ENCODE measurements around the gene CYP26C1. TPM values are rescaled to one million over a fixed set of nuclear protein-coding genes. Genes with fewer than 3 reads are reported as not detected.

The CYP26C1 gene
- total RNA-seq, 1 donor from 2014 or later, result 0.06 TPM

DNA sequence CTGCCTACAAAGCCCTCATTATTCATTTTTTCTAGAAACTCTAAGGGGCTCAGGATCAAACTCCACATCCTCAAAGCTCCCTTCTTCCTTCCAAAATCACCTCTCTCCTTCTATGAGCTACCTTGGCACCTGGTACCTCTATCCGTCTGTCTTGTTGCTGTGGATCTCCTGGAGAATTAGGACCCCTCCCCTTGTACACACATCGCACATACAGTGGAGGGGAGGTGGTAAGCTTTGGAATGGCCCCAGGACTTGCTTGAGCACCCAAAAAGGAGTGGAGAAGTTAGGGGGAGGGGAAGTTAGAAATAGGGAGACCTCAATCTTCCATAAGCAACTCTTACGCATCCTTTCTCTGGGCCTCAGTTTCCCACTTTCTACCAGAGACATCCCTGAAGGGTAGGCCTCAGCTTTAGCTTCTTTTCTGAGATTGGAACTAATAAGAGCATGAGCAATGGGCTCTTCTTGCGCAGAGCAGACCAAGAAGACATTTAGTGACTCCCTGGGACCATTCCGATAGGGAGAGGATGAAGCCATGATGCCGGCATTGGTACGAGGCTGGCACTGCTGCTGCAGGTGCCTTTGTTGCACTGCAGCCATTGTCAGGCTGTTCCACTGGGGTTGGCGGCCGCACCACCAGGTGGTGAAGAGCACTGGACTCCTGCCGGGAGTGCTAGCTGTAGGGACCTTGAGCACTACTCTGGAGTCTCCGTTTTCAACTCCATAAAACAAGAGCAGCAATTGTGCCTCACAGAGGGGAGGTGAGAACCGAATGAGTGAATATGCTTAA, 4.5 kb downstream of the CYP26C1 start:
- DNase-seq (ENCODE audit: low spot score), result peak; percentile 3

DNA sequence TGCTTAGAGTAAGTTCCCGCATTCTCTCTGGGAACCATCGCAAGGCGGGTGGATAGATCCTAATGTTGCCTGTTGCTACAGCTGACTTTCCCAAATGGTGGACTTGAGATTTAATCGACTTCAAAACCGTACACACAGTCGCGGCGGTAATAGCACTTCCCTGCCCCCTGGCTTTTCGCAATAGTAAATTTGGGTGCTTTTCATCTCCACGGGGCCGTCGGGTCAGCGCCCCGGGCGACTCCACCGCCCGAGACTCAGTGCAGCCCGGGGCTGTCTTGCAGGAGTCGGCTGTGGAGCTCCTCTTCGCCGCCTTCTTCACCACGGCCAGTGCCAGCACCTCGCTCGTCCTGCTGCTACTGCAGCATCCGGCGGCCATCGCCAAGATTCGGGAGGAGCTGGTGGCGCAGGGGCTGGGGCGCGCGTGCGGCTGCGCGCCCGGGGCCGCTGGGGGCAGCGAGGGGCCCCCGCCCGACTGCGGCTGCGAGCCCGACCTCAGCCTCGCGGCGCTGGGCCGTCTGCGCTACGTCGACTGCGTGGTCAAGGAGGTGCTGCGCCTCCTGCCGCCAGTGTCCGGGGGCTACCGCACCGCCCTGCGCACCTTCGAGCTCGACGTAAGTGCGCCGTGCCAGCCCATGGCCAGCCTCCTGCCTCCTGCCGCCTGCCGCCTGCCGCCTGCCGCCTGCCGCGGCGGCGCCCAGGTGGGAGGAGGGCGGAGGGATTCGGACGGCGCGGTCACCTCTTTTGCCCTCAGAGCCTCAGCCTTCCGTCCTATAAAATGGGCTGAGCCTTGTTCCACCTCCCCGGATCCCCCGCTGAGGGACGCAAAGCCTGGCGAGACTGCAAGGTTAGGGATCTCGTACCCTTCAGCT, 5.3 kb downstream of the CYP26C1 start:
- DNase-seq (ENCODE audit: low spot score), result peak; percentile 5

DNA sequence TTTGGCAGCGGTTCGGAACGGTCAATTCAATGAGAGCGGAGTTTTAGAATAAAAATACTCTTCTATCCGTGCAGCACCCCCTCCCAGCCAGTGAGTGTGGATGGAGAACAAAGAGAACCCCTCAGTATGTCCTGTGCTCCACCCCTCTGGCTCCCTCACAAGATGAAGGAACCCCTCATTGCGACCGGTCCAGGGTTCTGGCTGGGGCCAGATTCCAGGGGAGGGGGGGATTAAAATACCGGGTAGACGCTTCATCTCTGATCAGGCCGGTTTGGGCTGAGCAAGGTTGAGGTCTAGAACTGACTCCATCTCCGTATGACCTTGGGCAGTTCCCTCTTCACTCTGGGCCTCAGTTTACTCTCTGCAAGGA, 5.9 kb downstream of the CYP26C1 start:
- DNase-seq (ENCODE audit: low spot score), result peak; percentile 8

DNA sequence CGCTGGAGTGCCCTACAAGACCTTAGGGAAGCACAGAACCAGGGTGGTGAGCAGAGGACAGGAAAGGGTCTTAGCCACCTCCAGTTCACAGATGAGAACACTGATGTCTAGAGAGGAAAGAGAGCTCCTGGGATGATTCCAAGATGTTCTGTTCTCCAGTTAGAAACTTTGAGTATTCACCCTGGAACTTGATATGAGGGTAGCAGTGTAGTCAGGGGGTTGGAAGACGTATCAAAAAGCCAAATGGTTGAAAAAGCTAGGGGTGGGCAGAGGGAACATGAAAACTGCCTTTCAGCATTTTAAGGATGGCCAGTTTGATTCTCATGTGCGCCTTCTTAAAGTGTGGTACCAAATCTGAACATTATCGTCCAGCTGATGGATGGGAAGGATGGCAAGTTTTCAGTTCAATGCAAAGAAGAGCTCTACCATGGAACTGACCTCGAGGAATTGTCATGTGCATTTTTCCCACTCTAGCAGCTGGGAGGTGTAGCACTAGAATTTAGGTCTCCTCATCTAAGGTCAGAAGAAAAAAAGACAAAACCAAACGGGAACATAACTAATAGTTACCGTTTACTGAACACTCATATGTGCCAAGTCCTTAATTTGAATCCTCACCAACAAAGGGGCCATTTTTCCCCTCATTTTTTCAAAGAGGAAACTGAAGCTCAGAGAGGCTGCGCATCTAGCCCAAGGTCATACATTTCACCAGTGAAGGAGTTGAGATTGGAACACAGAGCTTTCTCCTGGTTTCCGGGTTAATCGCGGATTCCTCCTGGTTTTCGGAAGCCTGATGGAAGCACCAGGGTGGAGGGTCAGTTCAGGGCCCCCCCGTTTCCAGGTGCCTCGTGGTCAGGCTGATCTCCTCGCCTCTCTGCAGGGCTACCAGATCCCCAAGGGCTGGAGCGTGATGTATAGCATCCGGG, 7.1 kb downstream of the CYP26C1 start:
- DNase-seq (ENCODE audit: low spot score), result peak; percentile 4

DNA sequence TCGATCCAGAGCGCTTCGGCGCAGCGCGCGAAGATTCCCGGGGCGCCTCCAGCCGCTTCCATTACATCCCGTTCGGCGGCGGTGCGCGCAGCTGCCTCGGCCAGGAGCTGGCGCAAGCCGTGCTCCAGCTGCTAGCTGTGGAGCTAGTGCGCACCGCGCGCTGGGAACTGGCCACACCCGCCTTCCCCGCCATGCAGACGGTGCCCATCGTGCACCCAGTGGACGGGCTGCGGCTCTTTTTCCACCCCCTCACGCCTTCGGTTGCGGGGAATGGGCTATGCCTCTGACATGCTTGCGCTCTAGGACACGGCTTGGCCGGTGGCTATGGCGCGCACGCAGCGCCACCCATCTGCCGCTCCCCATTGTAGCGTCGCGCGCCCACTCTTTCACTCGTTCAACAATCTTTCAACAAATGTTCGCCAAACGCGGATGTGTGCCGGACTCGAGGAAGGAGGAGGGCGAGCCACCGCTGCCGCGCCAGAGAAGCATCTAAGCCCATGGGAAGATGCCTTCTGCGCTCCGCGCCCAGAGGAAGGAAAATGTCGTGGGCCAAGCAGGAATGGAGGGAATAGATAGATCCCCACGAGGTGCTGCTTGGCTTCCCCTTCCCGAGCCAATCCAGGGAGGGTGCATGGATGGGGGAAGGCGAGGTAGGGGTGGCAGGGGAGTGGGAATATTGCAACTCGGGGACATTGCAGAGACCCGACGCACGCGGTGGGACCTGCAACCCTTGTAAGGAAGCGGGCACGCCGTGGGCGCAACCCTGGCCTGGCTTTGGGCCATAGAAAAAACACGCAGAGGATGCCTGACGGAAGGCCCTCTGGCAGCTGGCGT, 8.0 kb downstream of the CYP26C1 start:
- DNase-seq (ENCODE audit: low spot score), result peak; percentile 8

DNA sequence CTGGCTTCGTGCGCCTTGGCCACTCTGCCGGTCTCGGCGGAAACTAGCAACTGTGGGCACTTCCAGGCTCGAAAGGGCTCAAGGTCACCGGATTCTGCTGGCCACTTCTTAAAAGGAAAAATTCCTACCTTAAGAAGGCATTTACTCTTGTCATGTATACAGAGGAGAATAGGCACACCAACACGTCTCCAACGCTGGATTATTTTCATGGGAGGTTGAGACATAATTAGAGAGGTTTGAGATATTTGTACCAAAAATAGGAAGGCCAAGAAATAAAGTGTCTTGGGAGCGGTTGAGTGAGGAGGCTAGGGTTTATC, 8.6 kb downstream of the CYP26C1 start:
- no peak for DNase-seq (ENCODE audit: low spot score)

DNA sequence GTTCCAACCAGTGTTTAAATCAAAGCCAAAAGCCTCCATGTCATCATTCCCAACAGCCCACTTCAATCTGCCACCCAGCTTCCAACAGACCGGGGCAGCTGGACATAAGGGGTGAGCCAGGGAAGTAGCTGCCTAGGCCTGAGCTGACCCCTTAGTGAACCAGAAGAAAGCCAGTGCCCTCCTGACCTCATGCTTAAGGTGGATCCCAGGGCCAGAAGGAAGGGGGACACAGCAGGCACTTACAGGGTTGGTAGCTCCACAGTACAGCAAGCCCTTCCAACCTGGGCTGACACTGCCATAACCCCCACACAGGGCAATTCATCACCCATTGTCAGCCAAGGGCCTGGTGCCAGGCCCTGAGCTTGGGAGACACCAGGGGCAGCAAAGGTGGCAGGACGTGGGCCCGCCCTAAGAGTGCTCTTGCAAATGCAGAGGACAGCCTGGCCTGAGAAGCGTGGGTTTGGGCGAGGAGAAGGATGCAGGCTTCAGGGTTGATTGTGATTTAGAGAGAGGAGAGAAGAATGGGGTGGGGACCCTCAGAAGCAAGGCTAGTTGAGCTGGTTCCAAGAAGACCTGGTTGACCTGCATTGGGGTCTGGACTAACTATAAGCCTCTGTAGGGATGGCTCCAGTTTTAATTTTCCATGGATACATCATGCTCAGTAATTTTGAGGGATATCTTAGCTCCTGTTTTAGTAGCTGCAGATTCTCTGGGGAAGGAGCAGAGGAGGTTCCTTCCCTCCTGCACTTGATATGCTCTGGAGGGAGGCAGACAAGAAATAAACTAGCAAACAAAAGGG, 10.0 kb downstream of the CYP26C1 start:
- peak; percentile 8 for DNase-seq (ENCODE audit: low spot score)

DNA sequence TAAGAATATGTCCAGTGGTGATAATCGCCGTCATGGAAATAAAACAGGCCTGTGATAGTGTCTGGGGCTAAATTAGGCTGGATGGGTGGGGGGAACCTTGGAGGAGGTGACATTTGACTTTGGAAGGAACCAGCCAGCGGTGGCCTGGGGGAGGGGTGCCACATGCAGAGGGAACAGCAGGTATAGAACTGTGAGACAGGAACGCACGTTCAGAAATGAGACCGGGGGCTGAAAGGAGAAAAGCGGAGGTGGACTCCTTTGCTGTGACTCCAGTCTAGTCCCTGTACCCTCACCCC, 10.5 kb downstream of the CYP26C1 start:
- peak; percentile 5 for DNase-seq (ENCODE audit: low spot score)

DNA sequence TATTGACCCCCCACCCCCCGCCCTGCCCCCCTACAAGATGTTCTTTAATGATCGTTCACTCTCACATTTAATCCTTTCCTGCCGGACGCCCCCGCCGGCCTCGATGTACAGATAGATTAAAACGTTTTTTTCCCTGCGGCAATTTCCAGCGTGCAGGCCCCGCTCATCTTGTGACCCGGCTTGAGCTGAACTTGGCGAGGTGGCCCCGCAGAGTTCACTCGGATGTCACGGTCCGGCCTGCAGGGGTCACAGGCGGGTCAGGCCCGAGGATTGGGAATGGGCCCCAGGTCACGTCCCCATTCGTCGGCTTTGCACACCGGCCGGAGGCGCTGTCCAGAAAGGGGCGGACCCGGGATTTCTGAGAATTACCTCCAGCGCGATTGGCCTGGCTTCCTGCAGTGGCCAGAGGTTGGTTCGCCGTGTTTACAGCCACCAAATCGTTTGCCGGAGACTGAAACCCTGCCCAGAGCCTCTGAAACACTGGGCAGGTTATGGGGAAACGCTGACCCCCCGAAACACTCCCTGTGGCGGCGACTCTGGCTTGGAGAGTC, 11.2 kb downstream of the CYP26C1 start:
- peak; percentile 10 for DNase-seq (ENCODE audit: low spot score)

DNA sequence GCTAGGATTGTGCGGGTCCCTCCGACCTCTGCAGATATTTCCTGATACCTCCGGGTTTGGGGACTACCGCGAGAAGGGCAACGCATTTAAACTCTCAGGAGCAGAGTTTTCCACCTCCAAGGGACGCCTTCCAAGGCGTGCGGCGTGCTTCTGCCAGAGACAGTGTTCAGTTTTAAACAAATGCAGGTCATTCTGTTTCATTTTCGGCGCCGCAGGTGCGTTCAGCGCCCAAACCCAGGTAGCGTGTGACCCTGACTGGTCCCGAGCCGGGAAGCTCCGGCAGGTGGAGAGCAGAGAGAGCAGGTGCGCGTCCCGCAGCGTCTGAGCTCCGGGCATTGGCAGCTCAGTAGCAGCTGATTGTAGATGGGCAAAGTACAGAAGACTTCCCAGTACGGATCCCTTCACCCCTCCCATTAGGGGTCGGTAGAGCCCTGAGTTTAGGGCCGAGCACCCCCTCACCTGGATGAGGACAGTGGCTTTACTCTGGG, 11.7 kb downstream of the CYP26C1 start:
- DNase-seq (ENCODE audit: low spot score), result no peak

DNA sequence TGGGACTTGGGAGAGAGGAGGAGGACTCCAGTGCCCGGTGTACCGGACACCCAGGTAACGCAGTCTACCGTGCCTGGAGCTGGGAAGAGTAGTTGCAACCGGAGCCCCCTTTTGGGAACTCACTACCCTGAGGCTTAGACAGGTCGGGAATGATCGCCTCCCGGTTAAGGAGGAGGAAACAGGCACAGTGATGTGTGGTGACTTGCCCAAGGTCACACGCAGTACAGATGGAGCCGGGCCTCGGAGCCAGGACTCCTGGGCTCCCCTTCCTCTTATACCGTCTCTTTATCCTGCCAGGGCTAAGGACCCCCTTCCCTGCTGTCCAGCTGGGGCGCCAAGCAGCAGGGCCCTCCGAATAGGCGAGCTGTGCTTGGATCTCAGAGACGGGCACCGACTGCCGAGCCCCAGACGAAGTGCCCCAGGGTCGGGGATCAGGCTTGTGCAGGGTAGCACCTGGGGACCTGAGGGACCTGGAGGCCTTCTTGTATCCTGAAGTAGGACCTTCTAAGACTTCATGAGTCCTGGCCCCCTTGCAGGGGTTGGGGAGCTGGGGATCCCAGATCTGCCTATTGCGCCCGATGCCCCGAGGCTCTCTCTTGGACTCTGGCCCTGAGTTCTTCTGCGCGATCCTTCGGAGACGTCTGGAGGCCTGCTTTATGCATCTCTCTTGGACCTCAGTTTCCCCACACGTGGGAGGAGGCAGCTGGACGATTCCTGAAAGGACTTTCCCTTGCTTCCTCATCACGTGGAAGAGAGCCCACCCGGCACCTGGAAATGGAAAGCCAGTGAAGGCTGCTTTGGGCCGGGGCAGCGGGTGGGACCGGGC, 12.3 kb downstream of the CYP26C1 start:
- DNase-seq (ENCODE audit: low spot score), result peak; percentile 9

DNA sequence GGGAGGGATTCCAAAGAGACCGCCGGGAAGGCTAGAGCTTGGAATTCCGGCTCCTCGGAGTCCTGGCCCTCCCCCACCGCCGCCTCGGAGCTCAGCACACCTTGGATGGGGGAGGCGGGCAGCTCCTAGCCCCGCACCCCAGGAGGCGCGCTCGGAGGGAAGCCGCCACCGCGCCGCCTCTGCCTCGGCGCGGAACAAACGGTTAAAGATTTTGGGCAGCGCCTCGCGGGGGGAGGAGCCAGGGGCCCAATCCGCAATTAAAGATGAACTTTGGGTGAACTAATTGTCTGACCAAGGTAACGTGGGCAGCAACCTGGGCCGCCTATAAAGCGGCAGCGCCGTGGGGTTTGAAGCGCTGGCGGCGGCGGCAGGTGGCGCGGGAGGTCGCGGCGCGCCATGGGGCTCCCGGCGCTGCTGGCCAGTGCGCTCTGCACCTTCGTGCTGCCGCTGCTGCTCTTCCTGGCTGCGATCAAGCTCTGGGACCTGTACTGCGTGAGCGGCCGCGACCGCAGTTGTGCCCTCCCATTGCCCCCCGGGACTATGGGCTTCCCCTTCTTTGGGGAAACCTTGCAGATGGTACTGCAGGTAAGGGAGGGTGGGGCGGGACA, 13.0 kb downstream of the CYP26C1 start, which contains the start of gene CYP26A1:
TSS of gene CYP26A1 (plus strand) at position 355 of the 608 bp plus-strand sequence. CDS start at position 397, 42 bp downstream.
- DNase-seq (ENCODE audit: low spot score), result peak; percentile 8

DNA sequence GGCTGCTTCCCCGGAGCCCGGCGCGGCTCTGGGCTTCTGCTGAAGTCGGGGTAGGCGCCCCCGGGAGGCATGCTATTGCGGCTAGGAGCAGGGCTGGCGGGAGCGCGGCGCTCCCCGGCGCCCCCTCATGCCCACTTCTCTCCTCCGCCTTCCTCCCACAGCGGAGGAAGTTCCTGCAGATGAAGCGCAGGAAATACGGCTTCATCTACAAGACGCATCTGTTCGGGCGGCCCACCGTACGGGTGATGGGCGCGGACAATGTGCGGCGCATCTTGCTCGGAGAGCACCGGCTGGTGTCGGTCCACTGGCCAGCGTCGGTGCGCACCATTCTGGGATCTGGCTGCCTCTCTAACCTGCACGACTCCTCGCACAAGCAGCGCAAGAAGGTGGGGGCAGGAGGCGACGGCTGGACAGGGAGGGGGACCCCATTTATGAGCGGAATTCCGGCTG, 13.6 kb downstream of the CYP26C1 start:
- peak; percentile 6 for DNase-seq (ENCODE audit: low spot score)

DNA sequence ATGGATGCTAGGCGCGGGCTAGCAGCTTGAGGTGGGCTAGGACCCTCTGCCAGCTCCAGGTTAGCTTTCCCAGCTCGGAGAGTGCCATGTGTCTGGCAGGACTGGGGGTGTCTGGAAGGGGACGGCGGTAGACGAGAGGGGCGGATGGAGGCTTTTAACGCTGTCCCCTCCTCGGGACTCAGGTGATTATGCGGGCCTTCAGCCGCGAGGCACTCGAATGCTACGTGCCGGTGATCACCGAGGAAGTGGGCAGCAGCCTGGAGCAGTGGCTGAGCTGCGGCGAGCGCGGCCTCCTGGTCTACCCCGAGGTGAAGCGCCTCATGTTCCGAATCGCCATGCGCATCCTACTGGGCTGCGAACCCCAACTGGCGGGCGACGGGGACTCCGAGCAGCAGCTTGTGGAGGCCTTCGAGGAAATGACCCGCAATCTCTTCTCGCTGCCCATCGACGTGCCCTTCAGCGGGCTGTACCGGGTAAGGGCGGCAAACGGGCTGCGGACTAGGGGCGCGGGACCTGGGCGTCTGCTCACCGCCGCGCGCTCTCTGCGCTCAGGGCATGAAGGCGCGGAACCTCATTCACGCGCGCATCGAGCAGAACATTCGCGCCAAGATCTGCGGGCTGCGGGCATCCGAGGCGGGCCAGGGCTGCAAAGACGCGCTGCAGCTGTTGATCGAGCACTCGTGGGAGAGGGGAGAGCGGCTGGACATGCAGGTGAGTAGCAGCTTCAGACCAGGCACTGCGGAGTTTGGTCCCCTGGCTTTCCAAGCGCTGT, 14.2 kb downstream of the CYP26C1 start:
- DNase-seq (ENCODE audit: low spot score), result peak; percentile 8

DNA sequence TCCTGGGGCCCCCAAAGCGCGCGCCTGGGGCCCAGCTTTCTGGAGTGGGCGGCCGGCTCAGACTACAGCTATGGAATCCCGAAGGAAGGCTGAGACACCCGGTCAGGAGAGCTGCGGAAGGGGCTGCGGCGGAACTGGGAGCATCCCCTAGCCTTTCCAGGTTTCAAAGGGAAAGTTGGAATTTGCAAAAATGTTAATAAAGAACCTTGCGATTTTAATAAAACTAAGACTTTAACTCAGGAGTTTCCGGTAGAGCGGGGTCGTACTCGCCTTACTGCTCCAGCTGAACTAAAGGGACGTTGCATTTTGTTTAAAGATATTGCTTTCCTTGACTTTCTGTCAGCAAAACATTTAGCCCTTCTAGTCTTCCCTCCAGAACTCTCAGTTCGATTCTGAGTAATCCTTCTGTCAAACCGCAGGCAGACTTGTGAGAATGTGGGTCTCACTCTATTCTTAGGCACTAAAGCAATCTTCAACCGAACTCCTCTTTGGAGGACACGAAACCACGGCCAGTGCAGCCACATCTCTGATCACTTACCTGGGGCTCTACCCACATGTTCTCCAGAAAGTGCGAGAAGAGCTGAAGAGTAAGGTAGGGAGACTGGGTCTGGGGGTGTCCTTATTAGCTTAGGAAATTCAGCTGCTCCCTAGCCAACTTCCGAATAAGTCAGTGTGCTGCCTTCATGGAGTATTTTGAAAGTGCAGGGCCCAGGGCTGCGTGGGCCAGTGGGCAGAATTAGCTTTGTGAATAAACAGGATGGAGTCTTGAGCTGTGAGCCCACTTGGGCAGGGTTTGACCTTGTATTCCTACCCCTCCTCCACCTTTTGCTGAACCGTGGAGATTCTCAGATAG, 15.0 kb downstream of the CYP26C1 start:
- DNase-seq (ENCODE audit: low spot score), result no peak

DNA sequence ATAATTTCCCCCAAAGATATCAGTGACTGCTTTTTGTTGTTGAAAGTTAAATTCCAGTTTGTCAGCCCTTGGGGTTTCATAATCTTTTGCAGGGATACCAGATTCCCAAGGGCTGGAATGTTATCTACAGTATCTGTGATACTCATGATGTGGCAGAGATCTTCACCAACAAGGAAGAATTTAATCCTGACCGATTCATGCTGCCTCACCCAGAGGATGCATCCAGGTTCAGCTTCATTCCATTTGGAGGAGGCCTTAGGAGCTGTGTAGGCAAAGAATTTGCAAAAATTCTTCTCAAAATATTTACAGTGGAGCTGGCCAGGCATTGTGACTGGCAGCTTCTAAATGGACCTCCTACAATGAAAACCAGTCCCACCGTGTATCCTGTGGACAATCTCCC, 16.3 kb downstream of the CYP26C1 start:
- no peak for DNase-seq (ENCODE audit: low spot score)

DNA sequence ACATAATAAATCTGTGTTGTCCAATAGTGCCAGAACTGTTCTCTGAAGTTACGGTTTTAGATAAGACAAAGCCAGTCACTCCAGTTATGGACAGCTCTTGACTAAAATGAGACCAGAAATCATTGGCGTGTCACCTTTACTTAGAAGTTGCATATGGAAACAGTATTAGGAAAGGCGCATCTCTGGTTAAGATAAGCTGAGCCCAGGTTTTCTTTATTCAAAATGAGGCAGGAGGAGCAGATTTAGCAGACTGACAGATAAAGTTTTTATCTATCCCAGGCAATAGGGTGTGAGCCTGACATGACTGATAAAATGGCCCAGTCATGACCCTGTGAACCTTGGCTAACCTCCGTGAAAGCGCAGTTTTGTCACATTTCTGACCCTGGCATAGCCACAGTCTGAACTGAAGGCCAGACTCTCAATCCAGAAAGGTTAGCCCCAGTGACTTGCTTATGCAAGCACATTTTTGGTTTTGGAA, 17.3 kb downstream of the CYP26C1 start:
- no peak for DNase-seq (ENCODE audit: low spot score)
